Omental fat pad (tissue), 4 donors: Measurements from ENCODE around the gene CTSF. TPM values are rescaled to one million over a fixed set of nuclear protein-coding genes. Genes with fewer than 3 reads are reported as not detected.

ENCODE experiments used
- ATAC-seq: fragments of 150-250 bp; one replicate; pipeline ENCODE4 v1.9.1; 2016; ENCODE audit warnings: mild to moderate bottlenecking, moderate library complexity; ENCODE audit not compliant: low FRiP score
- DNase-seq: peaks from one replicate; pipeline ENCODE4 v3.0.0-alpha.2; 2019; ENCODE audit warnings: low spot score
- total RNA-seq, 4 donors: library from RNA; depleted of rRNA; stranded (reverse); fragments of >200 nt; gene quantifications; one replicate each; pipeline ENCODE4 v1.1.0, GENCODE V29; 2016
- TF ChIP-seq, protein P1 (sequence below), 3 donors: fragments of 450-650 bp; IDR thresholded peaks; one replicate each; pipeline ENCODE4 v1.5.1; 2016 to 2017; ENCODE audit warnings: antibody characterized with exemption in 3 of 3, mild to moderate bottlenecking in 3 of 3, moderate library complexity in 2 of 3

Gene CTSF
- total RNA-seq, 4 donors from 2014 or later: 82.8 to 110 (median 96.5) TPM

DNA sequence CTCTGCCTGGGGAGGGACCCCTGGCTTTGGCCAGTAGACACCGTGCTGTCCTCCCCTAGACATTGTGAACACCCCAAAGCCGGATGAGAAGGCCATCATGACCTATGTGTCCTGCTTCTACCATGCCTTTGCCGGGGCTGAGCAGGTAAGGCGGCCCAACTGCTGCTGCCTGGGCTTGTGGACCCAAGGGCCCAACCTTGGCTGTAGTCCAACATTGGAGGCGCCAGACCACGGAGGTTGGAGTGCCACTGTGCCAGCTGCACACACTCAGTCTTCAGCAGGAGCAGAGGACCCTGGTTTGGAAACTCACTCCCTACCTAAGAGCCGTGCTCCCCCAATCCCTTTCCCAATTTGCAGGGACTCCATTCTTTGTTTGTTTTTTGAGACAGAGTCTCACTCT lies 12.3 kb downstream of the CTSF start:
- TF ChIP-seq, protein P1, sequence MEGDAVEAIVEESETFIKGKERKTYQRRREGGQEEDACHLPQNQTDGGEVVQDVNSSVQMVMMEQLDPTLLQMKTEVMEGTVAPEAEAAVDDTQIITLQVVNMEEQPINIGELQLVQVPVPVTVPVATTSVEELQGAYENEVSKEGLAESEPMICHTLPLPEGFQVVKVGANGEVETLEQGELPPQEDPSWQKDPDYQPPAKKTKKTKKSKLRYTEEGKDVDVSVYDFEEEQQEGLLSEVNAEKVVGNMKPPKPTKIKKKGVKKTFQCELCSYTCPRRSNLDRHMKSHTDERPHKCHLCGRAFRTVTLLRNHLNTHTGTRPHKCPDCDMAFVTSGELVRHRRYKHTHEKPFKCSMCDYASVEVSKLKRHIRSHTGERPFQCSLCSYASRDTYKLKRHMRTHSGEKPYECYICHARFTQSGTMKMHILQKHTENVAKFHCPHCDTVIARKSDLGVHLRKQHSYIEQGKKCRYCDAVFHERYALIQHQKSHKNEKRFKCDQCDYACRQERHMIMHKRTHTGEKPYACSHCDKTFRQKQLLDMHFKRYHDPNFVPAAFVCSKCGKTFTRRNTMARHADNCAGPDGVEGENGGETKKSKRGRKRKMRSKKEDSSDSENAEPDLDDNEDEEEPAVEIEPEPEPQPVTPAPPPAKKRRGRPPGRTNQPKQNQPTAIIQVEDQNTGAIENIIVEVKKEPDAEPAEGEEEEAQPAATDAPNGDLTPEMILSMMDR (IDR thresholded peaks at IDR 0.05): no peak
- no peak for ATAC-seq
- no peak for DNase-seq

GRCh38 chr11:66555416-66555815 lies 13.0 kb downstream of the CTSF start:
- TF ChIP-seq, protein P1 (IDR thresholded peaks at IDR 0.05): no peak
- ATAC-seq: no peak
- DNase-seq: no peak

DNA sequence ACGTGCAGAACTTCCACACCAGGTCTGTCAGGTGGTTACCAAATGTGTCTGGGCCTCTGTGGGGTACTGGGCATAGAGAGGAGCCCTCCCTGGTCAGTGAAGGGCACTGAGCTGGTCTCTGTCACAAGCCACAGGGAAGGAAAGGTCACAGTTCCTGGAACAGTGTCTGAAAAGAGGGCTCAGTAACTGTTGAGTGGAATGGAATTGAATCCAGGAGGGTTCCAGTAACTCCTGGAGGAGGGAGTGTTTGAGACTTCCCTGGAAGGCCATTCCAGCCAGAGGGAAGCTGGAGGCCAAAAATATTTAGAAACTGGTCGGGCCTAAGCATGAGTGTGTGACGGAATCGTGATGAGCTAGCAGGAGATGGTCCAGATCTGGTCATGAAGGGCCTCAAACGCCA lies 13.8 kb downstream of the CTSF start:
- no peak for DNase-seq
- no peak for ATAC-seq
- TF ChIP-seq, protein P1 (IDR thresholded peaks at IDR 0.05): no peak

GRCh38 chr11:66550887-66551286 lies 17.5 kb downstream of the CTSF start:
- ATAC-seq (no peak), DNase-seq (no peak)
- TF ChIP-seq, protein P1 (IDR thresholded peaks at IDR 0.05): no peak

- ATAC-seq (no peak), DNase-seq (no peak)
- TF ChIP-seq, protein P1 (IDR thresholded peaks at IDR 0.05): no peak
Measured at GRCh38 chr11:66549696-66550095, 18.7 kb downstream of the CTSF start.

GRCh38 chr11:66548774-66549630 lies 19.4 kb downstream of the CTSF start:
- TF ChIP-seq, protein P1 (IDR thresholded peaks at IDR 0.05): no peak
- ATAC-seq (no peak), DNase-seq (no peak)

- DNase-seq (no peak), ATAC-seq (no peak)
- TF ChIP-seq, protein P1 (IDR thresholded peaks at IDR 0.05): no peak
Measured at GRCh38 chr11:66548041-66548440, 20.4 kb downstream of the CTSF start.
